Endothelial cell (in vitro differentiated cells): ENCODE data around the gene ANKRD33B. TPM values are rescaled to one million over a fixed set of nuclear protein-coding genes. Genes with fewer than 3 reads are reported as not detected.

Experiments
- DNase-seq: peaks from one replicate; pipeline ENCODE4 v3.0.0; 2021; ENCODE audit warnings: low spot score
- H3K27ac Mint-ChIP-seq: one replicate; pipeline ENCODE4 v1.8.0; 2021; ENCODE audit warnings: mixed read lengths, inconsistent platforms; ENCODE audit not compliant: unreplicated experiment
- H3K27me3 Mint-ChIP-seq: one replicate; pipeline ENCODE4 v1.8.0; 2021; ENCODE audit warnings: mild to moderate bottlenecking, moderate library complexity, mixed read lengths, inconsistent platforms; ENCODE audit not compliant: unreplicated experiment
- H3K36me3 Mint-ChIP-seq: one replicate; pipeline ENCODE4 v1.8.0; 2021; ENCODE audit warnings: mild to moderate bottlenecking, low read depth, mixed read lengths, inconsistent platforms; ENCODE audit not compliant: unreplicated experiment
- H3K4me1 Mint-ChIP-seq: one replicate; pipeline ENCODE4 v1.8.0; 2021; ENCODE audit warnings: mild to moderate bottlenecking, mixed read lengths, inconsistent platforms; ENCODE audit not compliant: unreplicated experiment
- H3K4me3 Mint-ChIP-seq: one replicate; pipeline ENCODE4 v1.8.0; 2021; ENCODE audit warnings: mild to moderate bottlenecking, mixed read lengths, inconsistent platforms; ENCODE audit not compliant: unreplicated experiment
- H3K9me3 Mint-ChIP-seq: one replicate; pipeline ENCODE4 v1.8.0; 2021; ENCODE audit warnings: mixed read lengths, inconsistent platforms; ENCODE audit not compliant: unreplicated experiment
- total RNA-seq: library from RNA; stranded (reverse); fragmentation: NEBNext Ultra II Directional; extraction: Animal tissue kit (Norgen Biotek cat#: 25700); gene quantifications from one replicate; pipeline ENCODE4 v1.2.1, GENCODE V29; 2021; ENCODE audit not compliant: unreplicated experiment
- TF ChIP-seq, protein P1 (sequence below): fragments of 200-600 bp; sonication (generic); IDR thresholded peaks from one replicate; pipeline ENCODE4 v1.5.0; 2021; ENCODE audit warnings: antibody characterized with exemption; ENCODE audit not compliant: unreplicated experiment

The ANKRD33B gene
- total RNA-seq, 1 donor from 2014 or later: 7.0 TPM

DNA sequence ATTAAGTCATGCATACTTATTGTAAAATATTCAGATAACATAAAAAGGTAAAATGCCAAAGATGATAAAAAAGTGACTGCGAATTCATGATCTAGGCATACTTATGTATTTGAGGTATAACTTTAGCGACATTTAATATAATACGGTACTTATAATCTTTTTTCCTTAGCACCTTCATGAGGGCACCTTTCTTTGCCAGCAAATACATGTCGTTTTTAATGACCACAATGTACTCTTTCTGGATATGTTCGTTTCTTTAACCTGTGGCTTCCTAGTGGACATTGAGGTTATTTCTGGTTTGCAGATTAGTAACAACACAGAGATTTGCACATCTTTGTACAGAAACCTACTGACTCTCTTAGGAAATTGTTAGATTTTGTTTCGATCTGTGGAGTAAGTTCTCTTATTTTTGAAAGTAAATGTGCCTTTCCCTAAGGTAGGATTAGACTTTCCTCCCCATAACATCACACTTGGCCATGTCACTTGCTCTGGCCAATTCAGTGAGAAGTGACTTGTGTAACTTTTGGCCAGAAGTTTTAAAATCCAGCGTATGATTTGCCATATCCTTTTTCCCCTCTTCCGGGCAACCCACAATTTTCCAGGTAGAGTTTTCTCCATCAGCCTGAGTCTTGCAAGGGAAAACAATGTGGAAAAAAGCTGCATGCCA lies 24.4 kb downstream of the ANKRD33B start:
- H3K9me3 Mint-ChIP-seq: peaks cover 4% of the 10 kb centered on the region
- TF ChIP-seq, protein P1, sequence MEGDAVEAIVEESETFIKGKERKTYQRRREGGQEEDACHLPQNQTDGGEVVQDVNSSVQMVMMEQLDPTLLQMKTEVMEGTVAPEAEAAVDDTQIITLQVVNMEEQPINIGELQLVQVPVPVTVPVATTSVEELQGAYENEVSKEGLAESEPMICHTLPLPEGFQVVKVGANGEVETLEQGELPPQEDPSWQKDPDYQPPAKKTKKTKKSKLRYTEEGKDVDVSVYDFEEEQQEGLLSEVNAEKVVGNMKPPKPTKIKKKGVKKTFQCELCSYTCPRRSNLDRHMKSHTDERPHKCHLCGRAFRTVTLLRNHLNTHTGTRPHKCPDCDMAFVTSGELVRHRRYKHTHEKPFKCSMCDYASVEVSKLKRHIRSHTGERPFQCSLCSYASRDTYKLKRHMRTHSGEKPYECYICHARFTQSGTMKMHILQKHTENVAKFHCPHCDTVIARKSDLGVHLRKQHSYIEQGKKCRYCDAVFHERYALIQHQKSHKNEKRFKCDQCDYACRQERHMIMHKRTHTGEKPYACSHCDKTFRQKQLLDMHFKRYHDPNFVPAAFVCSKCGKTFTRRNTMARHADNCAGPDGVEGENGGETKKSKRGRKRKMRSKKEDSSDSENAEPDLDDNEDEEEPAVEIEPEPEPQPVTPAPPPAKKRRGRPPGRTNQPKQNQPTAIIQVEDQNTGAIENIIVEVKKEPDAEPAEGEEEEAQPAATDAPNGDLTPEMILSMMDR: no peak
- H3K4me1 Mint-ChIP-seq: peaks cover 35% of the 10 kb centered on the region
- no peaks in the 10 kb centered on the region for H3K27me3 Mint-ChIP-seq
- peaks cover 4% of the 10 kb centered on the region for H3K36me3 Mint-ChIP-seq
- no peak overlapping the region for H3K4me3 Mint-ChIP-seq
- H3K27ac Mint-ChIP-seq: peak overlapping the region; percentile 44
- no peak for DNase-seq

DNA sequence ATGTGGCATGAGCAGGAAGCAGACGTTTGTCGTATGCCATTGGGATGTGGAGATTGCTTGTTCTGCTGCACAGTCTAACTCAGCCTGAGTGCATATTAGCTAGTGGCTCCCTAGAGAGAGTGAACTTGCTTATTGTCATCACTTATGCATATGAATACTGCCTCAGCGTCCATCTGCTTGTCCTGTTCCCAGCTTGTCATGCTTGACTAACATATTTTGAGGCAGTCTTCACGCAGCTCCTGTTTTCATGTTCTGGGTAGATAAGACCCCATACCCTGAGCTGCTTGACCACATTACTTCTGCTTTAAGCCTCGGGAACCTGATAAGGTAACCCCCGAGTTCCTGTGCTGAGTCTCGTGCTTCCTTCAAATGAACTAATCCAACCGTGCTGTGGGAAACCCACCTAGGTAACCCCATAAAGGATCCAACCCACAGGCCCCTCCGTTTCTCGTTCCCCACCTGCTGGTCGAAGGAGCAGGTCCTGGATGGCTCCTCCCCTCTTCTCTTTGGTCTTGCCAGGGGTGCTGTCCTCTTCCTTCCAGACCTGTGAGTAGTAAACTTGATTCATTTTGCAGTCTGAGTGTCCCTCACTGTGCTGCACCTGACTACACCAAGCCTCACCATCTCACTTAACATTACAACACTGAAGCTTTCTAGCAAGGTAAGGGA lies 25.0 kb downstream of the ANKRD33B start:
- Mint-ChIP-seq H3K36me3 (peaks cover 4% of the 10 kb centered on the region), H3K27me3 (no peaks in the 10 kb centered on the region), H3K27ac (peak overlapping the region; percentile 59), H3K4me3 (no peak overlapping the region), H3K4me1 (peaks cover 35% of the 10 kb centered on the region), H3K9me3 (peaks cover 4% of the 10 kb centered on the region)
- DNase-seq: no peak
- TF ChIP-seq, protein P1: no peak

DNA sequence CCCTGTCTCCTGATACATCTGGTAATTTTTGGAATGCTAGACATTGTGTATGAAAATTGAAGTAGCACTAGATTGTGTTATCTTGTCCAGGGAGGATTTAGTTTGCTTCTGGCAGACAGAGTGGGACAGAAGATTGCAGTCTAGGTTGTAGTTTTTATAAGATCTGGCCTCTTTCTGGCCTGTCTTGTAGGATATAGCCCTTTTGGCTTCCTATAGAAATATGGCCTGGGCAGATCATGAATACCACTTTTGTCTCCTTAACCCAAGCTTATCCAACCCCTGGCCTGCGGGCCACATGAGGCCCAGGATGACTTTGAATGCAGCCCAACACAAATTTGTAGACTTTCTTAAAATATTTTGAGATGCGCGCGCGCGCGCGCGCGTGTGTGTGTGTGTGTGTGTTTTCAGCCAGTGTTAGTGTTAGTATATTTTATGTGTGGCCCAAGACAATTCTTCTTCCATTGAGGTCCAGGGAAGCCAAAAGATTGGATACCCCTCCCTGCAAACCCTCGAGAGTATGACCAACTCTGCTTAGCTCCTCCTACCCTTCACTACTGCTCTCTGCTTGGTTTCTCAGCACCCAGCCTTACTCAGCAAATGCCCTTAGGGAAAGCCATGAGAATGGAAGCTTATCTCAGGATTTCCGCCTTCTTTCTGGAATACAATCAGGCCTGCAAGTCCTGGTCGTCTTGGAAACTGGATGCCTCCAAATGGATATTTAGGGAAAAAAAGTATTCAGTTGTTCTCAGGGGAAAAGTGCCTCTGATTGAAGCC lies 26.5 kb downstream of the ANKRD33B start:
- H3K27ac Mint-ChIP-seq: peak overlapping the region; percentile 96
- no peaks in the 10 kb centered on the region for H3K36me3 Mint-ChIP-seq
- no peaks in the 10 kb centered on the region for H3K27me3 Mint-ChIP-seq
- no peaks in the 10 kb centered on the region for H3K9me3 Mint-ChIP-seq
- TF ChIP-seq, protein P1: no peak
- H3K4me1 Mint-ChIP-seq: peaks cover 32% of the 10 kb centered on the region
- H3K4me3 Mint-ChIP-seq: no peak overlapping the region
- peak; percentile 29 for DNase-seq

DNA sequence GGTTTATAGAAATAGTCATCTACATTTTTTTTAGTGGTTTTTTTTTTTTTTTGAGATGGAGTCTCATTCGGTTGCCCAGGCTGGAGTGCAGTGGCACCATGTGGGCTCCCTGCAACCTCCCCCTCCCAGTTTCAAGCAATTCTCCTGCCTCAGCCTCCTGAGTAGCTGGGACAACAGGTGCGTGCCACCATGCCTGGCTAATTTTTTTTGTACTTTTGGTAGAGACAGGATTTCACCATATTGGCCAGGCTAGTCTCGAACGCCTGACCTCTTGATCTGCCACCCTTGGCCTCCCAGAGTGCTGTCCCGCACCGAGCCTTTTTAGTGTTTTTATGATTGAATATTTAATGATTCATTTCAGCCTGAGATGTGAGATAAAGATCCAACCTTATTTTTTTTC lies 27.3 kb downstream of the ANKRD33B start:
- no peak for DNase-seq
- Mint-ChIP-seq H3K27ac (peak overlapping the region; percentile 96), H3K4me3 (no peak overlapping the region), H3K36me3 (no peaks in the 10 kb centered on the region), H3K4me1 (peaks cover 35% of the 10 kb centered on the region), H3K27me3 (no peaks in the 10 kb centered on the region), H3K9me3 (no peaks in the 10 kb centered on the region)
- TF ChIP-seq, protein P1: no peak

DNA sequence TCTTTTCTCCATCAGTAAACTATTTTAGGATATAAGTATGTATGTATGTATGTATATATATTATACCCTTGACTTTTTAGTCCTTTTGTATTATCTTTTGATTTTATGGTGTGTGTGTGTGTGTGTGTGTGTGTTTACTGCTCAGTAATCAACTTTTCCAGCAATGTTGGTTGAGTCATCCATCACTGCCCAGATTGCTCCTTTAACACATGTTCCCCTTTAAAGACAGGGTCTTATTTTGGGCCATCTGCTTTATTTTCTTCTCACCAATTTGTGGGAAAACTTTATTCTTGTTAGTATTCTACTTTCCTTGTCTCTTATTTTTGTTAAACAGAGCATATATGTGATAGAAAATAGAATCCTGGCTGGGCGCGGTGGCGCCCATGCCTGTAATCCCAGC lies 28.1 kb downstream of the ANKRD33B start:
- Mint-ChIP-seq H3K27me3 (no peaks in the 10 kb centered on the region), H3K9me3 (no peaks in the 10 kb centered on the region), H3K36me3 (no peaks in the 10 kb centered on the region), H3K27ac (peak overlapping the region; percentile 27), H3K4me3 (no peak overlapping the region), H3K4me1 (peaks cover 35% of the 10 kb centered on the region)
- no peak for DNase-seq
- TF ChIP-seq, protein P1: no peak
